ENCODE data around the gene SPDYE2. TPM values are rescaled to one million over a fixed set of nuclear protein-coding genes. Genes with fewer than 3 reads are reported as not detected.
"Not testable (repeated sequence)": the region's sequence is repeated elsewhere in the genome, so short reads cannot be mapped to it uniquely, and the experiment has no call there.

Gene SPDYE2
- total RNA-seq = not detected
- polyA plus RNA-seq (2013, experiment 1 of 2) = not detected
- not detected for polyA plus RNA-seq (2013, experiment 2 of 2)
- long read RNA-seq, experiment 1 = 0 reads
- long read RNA-seq, experiment 2, partial matches to known transcripts = 0 of 29 reads
- long read RNA-seq, experiment 2, other reads (novel, unspliced or antisense) = 29 of 29 reads
- long read RNA-seq, experiment 3 = 0 reads
- long read RNA-seq, experiment 4 = 0 reads

- H3K9ac ChIP-seq (ENCODE audit: extremely low read depth, low read length, poor library complexity, severe bottlenecking); DNase-seq; H3K36me3 Mint-ChIP-seq (ENCODE audit: low read depth); H3K27ac ChIP-seq (ENCODE audit: low read depth, low read length); H3K4me3 Mint-ChIP-seq; H3K4me1 ChIP-seq (ENCODE audit: control insufficient read depth, insufficient read depth, low read length); H3K9me3 ChIP-seq (ENCODE audit: control insufficient read depth, low read length); H3K27me3 ChIP-seq (ENCODE audit: control insufficient read depth, insufficient read depth, low read length, poor library complexity, severe bottlenecking); H3K27me3 Mint-ChIP-seq (ENCODE audit: insufficient read depth); H3K9me3 Mint-ChIP-seq; H3K36me3 ChIP-seq (ENCODE audit: control insufficient read depth, insufficient read depth, low read length); H3K4me1 Mint-ChIP-seq; H3K27ac Mint-ChIP-seq; H3K4me3 ChIP-seq (ENCODE audit: low read length): not testable (repeated sequence)
- no CpG with 5 or more reads among the region's 6 CpGs for WGBS, 2 experiments (ENCODE audit: insufficient coverage in 1 of 2, insufficient read length in 1 of 2)
Observed at GRCh38 chr7:102550808-102551422, at the start of gene SPDYE2. Gene SPDYE2, plus strand, starts transcription at chr7:102551226. Its CDS starts 2,030 bp downstream, at chr7:102553256.

DNA sequence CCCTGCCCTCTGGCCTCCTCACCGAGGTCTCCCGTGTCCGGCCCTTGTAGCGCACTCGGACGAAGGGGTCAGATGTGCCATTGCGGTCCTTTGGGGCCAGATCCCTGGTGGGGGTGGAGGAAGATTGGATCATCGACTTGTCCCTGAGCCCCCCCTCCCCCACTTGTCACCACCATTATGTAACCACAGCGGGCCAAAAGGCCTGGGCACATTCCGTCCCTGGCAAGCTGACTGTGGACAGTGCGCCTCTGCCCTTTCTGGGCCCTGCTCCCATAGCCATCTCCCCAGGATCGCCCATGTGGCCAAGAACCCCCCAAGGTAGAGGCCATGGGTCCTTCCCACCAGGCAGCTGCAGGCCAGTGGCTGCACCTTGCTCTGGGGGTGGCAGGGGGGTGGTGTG, 47.9 kb upstream of the SPDYE2 start:
- not testable (repeated sequence) for H3K27ac Mint-ChIP-seq; H3K27me3 ChIP-seq (ENCODE audit: control insufficient read depth, insufficient read depth, low read length, poor library complexity, severe bottlenecking); H3K4me3 Mint-ChIP-seq; H3K36me3 ChIP-seq (ENCODE audit: control insufficient read depth, insufficient read depth, low read length); H3K27ac ChIP-seq (ENCODE audit: low read depth, low read length); H3K36me3 Mint-ChIP-seq (ENCODE audit: low read depth); H3K27me3 Mint-ChIP-seq (ENCODE audit: insufficient read depth); H3K9me3 ChIP-seq (ENCODE audit: control insufficient read depth, low read length); H3K4me1 ChIP-seq (ENCODE audit: control insufficient read depth, insufficient read depth, low read length); H3K9me3 Mint-ChIP-seq; H3K4me3 ChIP-seq (ENCODE audit: low read length); H3K4me1 Mint-ChIP-seq; H3K9ac ChIP-seq (ENCODE audit: extremely low read depth, low read length, poor library complexity, severe bottlenecking); DNase-seq
- WGBS, 2 experiments (ENCODE audit: insufficient coverage in 1 of 2, insufficient read length in 1 of 2) = no CpG with 5 or more reads among the region's 12 CpGs

DNA sequence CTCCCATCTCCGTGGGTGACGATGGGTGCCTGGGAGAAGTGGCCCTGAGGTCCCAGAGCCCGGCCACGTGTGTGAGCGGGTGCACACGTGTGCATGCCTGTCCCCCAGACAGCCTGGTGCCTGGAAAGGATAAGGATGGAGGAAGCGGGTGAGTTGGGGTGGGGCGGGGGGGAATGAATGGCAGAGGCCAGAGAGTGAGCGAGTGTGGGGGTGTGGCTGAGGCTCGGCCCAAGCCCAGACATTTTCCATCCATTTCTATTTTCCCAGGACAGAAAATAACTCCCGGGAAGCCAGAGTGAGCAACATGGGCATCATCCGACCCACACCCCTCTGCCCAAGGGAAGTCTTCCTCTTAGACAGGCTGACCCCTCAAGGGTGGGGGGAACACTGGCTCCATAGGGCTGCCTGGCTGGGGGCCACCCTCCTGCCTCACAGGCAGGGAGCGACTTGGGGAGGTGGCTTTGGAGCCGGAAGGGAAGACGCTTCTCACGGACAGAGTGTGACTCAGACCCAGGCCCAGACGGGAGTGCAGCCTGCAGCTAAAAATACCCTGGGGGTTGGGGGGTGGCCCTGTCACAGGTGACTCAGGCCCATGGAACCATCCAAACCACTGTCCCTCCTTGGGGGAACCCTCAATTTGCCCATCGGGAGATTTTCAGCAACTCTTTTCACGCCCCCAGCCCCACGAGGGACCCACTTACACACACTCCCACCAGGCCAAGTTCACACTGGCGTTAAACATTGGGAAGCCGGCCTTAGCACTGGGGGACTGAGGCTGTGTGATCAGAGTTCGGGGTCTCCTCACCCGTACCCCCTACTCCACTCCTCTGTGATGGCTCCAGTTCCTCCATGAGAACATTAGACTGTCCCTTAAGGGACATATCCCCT, 45.5 kb upstream of the SPDYE2 start:
- not testable (repeated sequence) for H3K4me3 Mint-ChIP-seq; H3K9ac ChIP-seq (ENCODE audit: extremely low read depth, low read length, poor library complexity, severe bottlenecking); H3K4me1 ChIP-seq (ENCODE audit: control insufficient read depth, insufficient read depth, low read length); DNase-seq; H3K27me3 Mint-ChIP-seq (ENCODE audit: insufficient read depth); H3K27ac Mint-ChIP-seq; H3K27me3 ChIP-seq (ENCODE audit: control insufficient read depth, insufficient read depth, low read length, poor library complexity, severe bottlenecking); H3K4me3 ChIP-seq (ENCODE audit: low read length); H3K36me3 Mint-ChIP-seq (ENCODE audit: low read depth); H3K4me1 Mint-ChIP-seq; H3K9me3 Mint-ChIP-seq; H3K36me3 ChIP-seq (ENCODE audit: control insufficient read depth, insufficient read depth, low read length); H3K9me3 ChIP-seq (ENCODE audit: control insufficient read depth, low read length); H3K27ac ChIP-seq (ENCODE audit: low read depth, low read length)
- WGBS, 2 experiments (ENCODE audit: insufficient coverage in 1 of 2, insufficient read length in 1 of 2) = 83% methylated on average over 3 of the region's 24 CpGs; no CpG with 5 or more reads in 1 of the 2 experiments

DNA sequence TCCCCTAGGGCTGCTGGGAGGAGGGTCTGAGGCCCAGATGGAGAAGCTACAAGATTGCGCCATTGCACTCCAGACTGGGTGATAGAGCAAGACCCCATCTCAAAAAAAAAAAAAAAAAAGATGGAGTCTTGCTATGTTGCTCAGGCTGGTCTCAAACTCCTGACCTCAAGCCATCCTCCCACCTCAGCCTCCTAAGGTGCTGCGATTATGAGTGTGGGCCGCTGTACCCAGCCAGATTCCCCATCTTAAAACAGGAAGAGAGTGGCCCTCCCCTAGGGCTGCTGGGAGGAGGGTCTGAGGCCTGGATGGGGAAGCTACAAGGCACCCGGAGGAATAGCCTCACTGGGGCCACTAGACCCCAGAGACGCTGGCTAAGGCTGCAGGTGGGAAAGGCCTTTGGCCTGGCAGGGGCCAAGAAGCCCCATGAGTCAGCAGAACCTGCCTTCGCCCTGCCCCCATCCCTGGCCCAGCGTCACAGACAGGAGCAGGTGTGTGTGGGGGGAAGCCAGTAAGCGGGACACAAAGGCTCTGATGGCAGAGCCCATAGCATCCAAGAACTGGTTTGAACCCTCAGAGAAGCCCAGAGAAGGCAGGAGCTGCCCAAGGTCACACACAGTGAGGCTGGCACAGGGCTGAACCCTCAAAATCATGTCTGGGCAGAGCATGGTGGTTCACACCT, 43.5 kb upstream of the SPDYE2 start:
- not testable (repeated sequence) for H3K9me3 Mint-ChIP-seq; H3K4me3 Mint-ChIP-seq; H3K9me3 ChIP-seq (ENCODE audit: control insufficient read depth, low read length); DNase-seq; H3K4me1 ChIP-seq (ENCODE audit: control insufficient read depth, insufficient read depth, low read length); H3K27ac ChIP-seq (ENCODE audit: low read depth, low read length); H3K27me3 ChIP-seq (ENCODE audit: control insufficient read depth, insufficient read depth, low read length, poor library complexity, severe bottlenecking); H3K9ac ChIP-seq (ENCODE audit: extremely low read depth, low read length, poor library complexity, severe bottlenecking); H3K27ac Mint-ChIP-seq; H3K4me1 Mint-ChIP-seq; H3K36me3 Mint-ChIP-seq (ENCODE audit: low read depth); H3K4me3 ChIP-seq (ENCODE audit: low read length); H3K36me3 ChIP-seq (ENCODE audit: control insufficient read depth, insufficient read depth, low read length); H3K27me3 Mint-ChIP-seq (ENCODE audit: insufficient read depth)
- WGBS, 2 experiments (ENCODE audit: insufficient coverage in 1 of 2, insufficient read length in 1 of 2) = 82% methylated on average over 2 of the region's 8 CpGs; no CpG with 5 or more reads in 1 of the 2 experiments

DNA sequence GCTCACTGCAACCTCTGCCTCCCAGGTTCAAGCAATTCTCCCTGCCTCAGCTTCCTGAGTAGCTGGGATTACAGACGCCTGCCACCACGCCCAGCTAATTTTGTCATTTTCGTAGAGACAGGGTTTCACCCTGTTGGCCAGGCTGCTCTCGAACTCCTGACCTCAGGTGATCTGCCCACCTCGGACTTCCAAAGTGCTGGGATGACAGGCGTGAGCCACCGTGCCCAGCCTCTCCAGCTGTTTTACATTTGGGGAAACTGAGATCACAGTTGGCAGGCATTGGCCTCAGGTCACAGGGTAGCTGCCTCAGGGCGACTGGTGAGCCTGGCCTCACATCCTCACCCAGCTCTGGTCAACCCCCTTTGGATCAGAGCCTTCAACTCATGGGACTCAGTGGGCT, 40.5 kb upstream of the SPDYE2 start:
- not testable (repeated sequence) for H3K27me3 Mint-ChIP-seq (ENCODE audit: insufficient read depth); H3K4me1 Mint-ChIP-seq; H3K9ac ChIP-seq (ENCODE audit: extremely low read depth, low read length, poor library complexity, severe bottlenecking); H3K4me3 ChIP-seq (ENCODE audit: low read length); H3K27me3 ChIP-seq (ENCODE audit: control insufficient read depth, insufficient read depth, low read length, poor library complexity, severe bottlenecking); H3K27ac ChIP-seq (ENCODE audit: low read depth, low read length); H3K36me3 ChIP-seq (ENCODE audit: control insufficient read depth, insufficient read depth, low read length); H3K9me3 Mint-ChIP-seq; H3K4me3 Mint-ChIP-seq; H3K36me3 Mint-ChIP-seq (ENCODE audit: low read depth); H3K4me1 ChIP-seq (ENCODE audit: control insufficient read depth, insufficient read depth, low read length); H3K27ac Mint-ChIP-seq; H3K9me3 ChIP-seq (ENCODE audit: control insufficient read depth, low read length); DNase-seq
- WGBS, 2 experiments (ENCODE audit: insufficient coverage in 1 of 2, insufficient read length in 1 of 2) = 88 to 94% methylated on average over 3 to 4 of the region's 8 CpGs

GRCh38 chr7:102511860-102512522, 39.0 kb upstream of the SPDYE2 start:
- no CpG with 5 or more reads among the region's 30 CpGs for WGBS, 2 experiments (ENCODE audit: insufficient coverage in 1 of 2, insufficient read length in 1 of 2)
- H3K4me1 ChIP-seq (ENCODE audit: control insufficient read depth, insufficient read depth, low read length); H3K9ac ChIP-seq (ENCODE audit: extremely low read depth, low read length, poor library complexity, severe bottlenecking); H3K9me3 ChIP-seq (ENCODE audit: control insufficient read depth, low read length); H3K36me3 Mint-ChIP-seq (ENCODE audit: low read depth); DNase-seq; H3K36me3 ChIP-seq (ENCODE audit: control insufficient read depth, insufficient read depth, low read length); H3K4me3 Mint-ChIP-seq; H3K27me3 ChIP-seq (ENCODE audit: control insufficient read depth, insufficient read depth, low read length, poor library complexity, severe bottlenecking); H3K4me1 Mint-ChIP-seq; H3K27ac Mint-ChIP-seq; H3K9me3 Mint-ChIP-seq; H3K27ac ChIP-seq (ENCODE audit: low read depth, low read length); H3K27me3 Mint-ChIP-seq (ENCODE audit: insufficient read depth); H3K4me3 ChIP-seq (ENCODE audit: low read length): not testable (repeated sequence)
